ENCODE results near the gene PSMB5. TPM values are rescaled to one million over a fixed set of nuclear protein-coding genes. Genes with fewer than 3 reads are reported as not detected.

Gene PSMB5
- polyA plus RNA-seq, 4 donors, result 183 to 222 (median 205) TPM

DNA sequence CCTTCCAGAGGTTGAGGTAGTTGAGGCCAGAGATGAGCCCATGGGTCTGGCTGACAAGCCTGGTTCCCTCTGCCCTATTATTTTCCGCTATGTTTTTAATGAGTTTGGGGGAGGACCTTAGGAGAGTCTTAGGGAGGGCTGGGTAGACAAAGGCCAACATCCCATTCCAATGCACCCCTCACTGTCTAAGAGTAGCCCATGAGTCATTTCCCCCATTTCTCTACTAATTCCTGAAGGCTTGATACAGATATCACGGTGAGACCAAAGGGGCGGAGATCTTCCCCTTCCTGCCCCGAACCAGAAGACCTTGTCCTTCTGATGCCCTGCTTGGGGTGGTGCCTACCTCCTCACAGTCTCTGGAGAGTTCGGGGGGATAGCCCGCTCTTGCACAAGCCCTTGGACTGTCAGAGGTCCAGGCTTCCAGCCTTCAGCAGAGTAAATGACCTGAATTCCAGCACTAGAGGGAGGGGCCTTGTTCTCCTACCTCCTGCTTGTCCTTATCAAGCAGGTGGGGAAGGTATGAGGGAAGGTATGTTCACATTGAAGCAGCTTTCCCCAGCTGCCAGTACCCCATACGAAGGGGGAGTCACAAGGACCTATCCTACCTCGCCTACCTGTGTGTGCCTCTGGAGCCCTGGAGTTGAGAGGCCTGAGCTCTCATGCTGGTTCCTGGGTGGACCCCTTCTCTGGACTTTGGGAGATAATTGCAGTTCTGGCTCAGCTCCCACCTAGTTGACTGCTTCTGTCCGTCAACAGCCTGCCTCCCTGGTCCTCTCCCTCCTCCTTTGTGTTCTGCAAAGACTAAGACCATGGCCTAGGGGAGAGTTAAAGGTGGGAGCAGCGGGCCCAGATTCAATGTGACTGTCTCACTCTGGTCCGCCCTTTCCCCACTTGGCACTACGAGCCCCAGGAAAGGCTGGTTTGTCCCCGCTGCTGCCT is 11.0 kb upstream of the PSMB5 start:
- DNase-seq (ENCODE audit: low read depth in 4 of 4, low spot score in 3 of 4), result no peak

GRCh38 chr14:23044840-23045239 is 10.1 kb upstream of the PSMB5 start:
- DNase-seq (ENCODE audit: low read depth in 4 of 4, low spot score in 3 of 4), result no peak

GRCh38 chr14:23043754-23044153 is 9.1 kb upstream of the PSMB5 start:
- DNase-seq (ENCODE audit: low read depth in 4 of 4, low spot score in 3 of 4), result no peak

- no peak for DNase-seq (ENCODE audit: low read depth in 4 of 4, low spot score in 3 of 4)
These were observed 8.4 kb upstream of the PSMB5 start for GRCh38 chr14:23043145-23043544.

GRCh38 chr14:23042162-23042965 is 7.7 kb upstream of the PSMB5 start, which contains the start of gene PSMB11:
Gene PSMB11, plus strand, starts transcription at chr14:23042212. Its CDS starts 14 bp downstream, at chr14:23042226.
- DNase-seq (ENCODE audit: low read depth in 4 of 4, low spot score in 3 of 4), result no peak

DNA sequence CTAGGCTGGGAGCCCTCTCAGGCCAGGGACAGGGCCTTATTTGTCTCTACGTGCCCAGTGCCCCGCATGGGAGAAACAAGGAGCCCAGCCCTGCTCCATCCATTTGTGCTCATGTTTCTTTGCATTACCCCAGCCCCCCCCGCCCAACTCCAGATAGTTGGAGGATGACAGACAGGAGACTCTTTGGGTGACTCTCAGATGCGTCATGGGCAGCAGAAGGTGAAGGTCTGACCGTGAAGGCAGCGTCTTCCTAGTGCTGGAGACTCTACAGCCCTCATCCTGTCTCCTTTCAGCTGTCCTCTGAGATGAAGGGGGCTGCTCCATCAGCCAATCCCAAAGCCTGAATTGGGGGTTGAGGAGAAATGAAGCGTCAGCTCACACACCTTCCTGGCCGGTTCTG is 7.0 kb upstream of the PSMB5 start:
- no peak for DNase-seq (ENCODE audit: low read depth in 4 of 4, low spot score in 3 of 4)

- no peak for DNase-seq (ENCODE audit: low read depth in 4 of 4, low spot score in 3 of 4)
These were observed 5.4 kb upstream of the PSMB5 start for GRCh38 chr14:23040100-23040499.

GRCh38 chr14:23035303-23036144 is 824 bp upstream of the PSMB5 start:
- no peak for DNase-seq (ENCODE audit: low read depth in 4 of 4, low spot score in 3 of 4)

DNA sequence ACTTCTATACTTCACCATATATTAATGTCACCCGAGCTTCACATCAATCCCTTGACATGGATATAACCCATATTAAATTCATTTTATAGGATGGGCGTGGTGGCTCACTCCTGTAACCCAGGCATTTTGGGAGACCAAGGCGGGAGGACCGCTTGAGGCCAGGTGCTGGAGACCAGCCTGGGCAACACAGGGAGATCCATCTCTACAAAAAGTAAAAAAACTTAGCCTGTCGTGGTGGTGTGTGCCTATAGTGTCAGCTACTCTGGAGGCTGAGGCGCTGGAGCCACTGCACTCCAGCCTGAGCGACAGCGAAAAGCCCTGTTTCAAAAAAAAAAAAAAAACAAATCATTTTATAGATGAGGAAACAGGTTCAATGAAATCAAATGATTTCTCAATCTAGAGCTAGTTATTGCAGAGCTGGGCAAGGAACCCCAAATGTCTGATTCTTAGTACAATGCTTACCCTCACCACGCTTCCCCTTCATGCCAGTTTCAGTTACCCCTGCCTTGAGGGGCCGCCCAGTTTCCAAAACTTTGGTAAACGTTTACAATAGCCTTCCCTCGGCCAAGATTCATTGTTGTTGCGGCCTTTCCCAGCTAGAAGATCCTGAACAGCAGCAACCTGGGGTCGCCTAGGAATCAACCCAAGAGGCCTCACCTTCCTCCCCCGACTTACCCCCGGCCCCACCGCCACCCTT is 751 bp downstream of the PSMB5 start:
- no peak for DNase-seq (ENCODE audit: low read depth in 4 of 4, low spot score in 3 of 4)

DNA sequence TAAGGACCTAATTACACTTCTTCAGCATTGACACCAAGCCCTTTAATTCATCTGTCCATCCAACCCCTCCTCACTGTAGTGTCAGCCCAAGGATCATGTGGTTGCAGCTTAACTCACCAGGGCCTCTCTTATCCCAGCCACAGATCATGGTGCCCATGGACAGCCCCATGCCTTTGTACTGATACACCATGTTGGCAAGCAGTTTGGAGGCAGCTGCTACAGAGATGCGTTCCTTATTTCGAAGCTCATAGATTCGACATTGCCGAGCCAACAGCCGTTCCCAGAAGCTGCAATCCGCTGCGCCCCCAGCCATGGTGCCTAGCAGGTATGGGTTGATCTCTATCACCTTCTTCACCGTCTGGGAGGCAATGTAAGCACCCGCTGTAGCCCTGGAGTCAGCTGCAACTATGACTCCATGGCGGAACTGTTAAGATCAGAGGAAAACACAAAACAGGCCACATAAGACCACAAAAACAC is 1.4 kb downstream of the PSMB5 start:
- no peak for DNase-seq (ENCODE audit: low read depth in 4 of 4, low spot score in 3 of 4)

GRCh38 chr14:23030936-23031335 is 3.8 kb downstream of the PSMB5 start:
- DNase-seq (ENCODE audit: low read depth in 4 of 4, low spot score in 3 of 4), result no peak

- no peak for DNase-seq (ENCODE audit: low read depth in 4 of 4, low spot score in 3 of 4)
These were observed 5.9 kb downstream of the PSMB5 start for GRCh38 chr14:23028799-23029198.

DNA sequence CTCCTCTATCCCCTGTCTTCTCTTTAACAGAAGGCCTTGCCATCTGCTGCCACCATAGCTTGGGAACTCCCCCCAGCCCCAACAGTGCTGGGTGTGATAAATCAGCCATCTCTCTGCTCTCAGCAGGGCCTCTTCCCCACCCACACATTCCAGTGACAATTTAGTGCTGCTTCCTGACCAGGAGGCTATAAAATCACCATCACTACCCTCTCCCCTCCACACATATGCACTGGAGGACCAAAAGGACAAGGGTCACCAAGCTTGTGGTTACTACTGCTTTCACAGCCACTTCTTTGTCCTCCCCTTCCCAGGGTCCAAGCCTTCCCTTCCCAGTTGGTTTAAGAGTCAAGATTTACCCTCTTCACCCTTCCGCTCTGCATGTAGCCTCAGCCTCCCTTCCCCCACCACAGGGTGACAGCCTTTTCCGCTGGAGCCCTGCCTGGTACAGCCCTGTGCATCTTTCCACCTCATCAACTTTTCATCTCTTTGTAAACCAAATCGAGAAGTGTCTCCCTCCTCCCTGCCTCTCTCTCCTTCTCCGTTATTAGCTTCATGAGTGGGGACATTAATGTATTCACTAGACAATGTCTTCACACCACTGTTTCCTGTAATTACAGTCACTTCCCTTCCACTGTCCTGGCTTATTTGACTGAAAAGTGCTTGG is 9.4 kb downstream of the PSMB5 start:
- peak in 1 of 4 donors; percentile 70 for DNase-seq (ENCODE audit: low read depth in 4 of 4, low spot score in 3 of 4)

GRCh38 chr14:23024612-23025075 is 10.1 kb downstream of the PSMB5 start:
- no peak for DNase-seq (ENCODE audit: low read depth in 4 of 4, low spot score in 3 of 4)

GRCh38 chr14:23023795-23024152 is 10.9 kb downstream of the PSMB5 start:
- DNase-seq (ENCODE audit: low read depth in 4 of 4, low spot score in 3 of 4), result no peak

DNA sequence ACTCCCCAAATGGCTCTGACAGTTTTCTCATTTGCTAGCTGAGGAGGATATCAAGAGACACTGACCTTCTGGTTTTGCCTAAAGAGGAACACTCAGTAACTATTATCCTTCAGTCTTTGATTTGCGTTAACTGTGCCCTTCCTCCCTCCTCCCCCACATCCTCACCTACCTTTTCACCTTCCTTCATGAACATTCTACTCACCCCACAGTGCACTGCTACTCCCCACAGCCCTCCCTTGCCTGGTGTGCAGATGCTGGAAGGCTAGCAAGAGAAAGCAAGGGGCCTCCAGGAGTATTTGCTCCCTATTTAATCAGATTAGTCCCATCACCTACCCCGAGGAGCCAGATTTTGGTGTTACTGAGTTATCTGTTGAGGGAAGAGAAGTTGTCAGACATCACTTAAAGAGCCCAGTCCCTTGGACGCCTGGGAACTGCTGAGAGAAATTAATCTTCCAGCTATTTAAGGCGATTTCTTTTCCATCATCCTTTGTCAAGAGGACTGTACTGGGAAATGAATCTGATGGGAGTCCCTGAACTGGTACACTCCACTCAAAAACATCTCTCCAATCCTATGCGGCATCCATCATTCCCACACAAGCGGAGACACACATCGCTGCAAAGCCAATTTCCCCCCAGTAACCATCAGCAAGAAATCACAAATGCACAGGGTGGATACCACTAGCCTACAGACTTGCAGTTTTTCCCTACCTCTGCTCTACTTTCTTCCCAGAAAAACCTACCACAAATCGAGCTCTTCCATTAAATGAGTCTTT is 11.5 kb downstream of the PSMB5 start:
- no peak for DNase-seq (ENCODE audit: low read depth in 4 of 4, low spot score in 3 of 4)

DNA sequence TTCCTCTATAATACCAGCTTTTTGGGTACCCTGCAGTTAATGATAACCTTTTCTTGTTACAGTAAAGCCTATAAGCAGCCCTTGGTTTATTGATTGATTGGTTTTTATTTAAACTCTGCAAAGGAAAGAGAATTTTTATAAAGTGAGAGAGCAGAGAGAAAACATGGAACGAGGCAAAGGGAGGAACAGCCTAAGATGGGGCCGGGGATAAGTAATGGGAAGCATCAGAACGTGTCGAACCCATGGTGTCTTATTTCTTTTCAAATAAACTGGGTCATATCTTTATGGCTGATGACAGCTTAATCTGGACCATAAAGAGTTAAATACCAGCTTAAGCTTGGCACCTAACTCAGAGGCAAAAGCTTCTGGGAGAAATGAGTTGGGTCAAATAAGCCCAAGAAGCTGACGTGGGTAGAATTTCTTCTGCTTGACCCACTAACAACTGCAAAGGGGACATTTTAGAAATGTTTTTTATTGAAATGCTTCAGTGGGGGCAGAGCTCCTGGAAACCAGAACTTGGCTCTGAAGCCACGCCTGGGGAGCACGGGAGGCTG is 12.7 kb downstream of the PSMB5 start:
- DNase-seq (ENCODE audit: low read depth in 4 of 4, low spot score in 3 of 4), result no peak

- no peak for DNase-seq (ENCODE audit: low read depth in 4 of 4, low spot score in 3 of 4)
These were observed 13.3 kb downstream of the PSMB5 start for GRCh38 chr14:23021434-23021833.

All from left renal pelvis (tissue), 4 donors.